OCI-LY7 (cell line): ENCODE measurements around the gene FGD5. TPM values are rescaled to one million over a fixed set of nuclear protein-coding genes. Genes with fewer than 3 reads are reported as not detected.

Source experiments
- BruUV-seq: library from RNA; stranded (reverse); fragments of 400-500 nt; replicated peaks from 2 replicates; lab custom pipeline; 2021; lab: Mats Ljungman, UMichigan
- CTCF ChIA-PET: fragments of 300-600 bp; sonication (Branson Sonifier 250); formaldehyde crosslinking; loops from one replicate; lab custom pipeline; 2022; ENCODE audit warnings: antibody characterized with exemption; ENCODE audit not compliant: unreplicated experiment; lab: Charles Lee
- POLR2A ChIA-PET: fragments of 300-600 bp; sonication (Branson Sonifier 250); formaldehyde crosslinking; loops from one replicate; lab custom pipeline; 2022; ENCODE audit warnings: antibody characterized with exemption; lab: Charles Lee
- DNase-seq: peaks from one replicate; pipeline ENCODE4 v3.0.0-alpha.2; 2015; ENCODE audit warnings: low spot score
- H2AFZ ChIP-seq: fragments of 200-600 bp; sonication (generic), shearing (Covaris generic); 2 replicates; pipeline ENCODE4 v1.6.1; 2014; ENCODE audit warnings: mild to moderate bottlenecking, antibody characterized with exemption, low read length, moderate library complexity
- H3K27ac ChIP-seq: fragments of 200-600 bp; sonication (generic); 2 replicates; pipeline ENCODE4 v1.5.1; 2014; ENCODE audit warnings: mixed run types, low read depth, mild to moderate bottlenecking, moderate library complexity, low read length, inconsistent platforms; ENCODE audit not compliant: poor library complexity, severe bottlenecking
- H3K36me3 ChIP-seq: fragments of 200-600 bp; sonication (generic); 2 replicates; pipeline ENCODE4 v1.6.1; 2014; ENCODE audit warnings: mild to moderate bottlenecking, antibody characterized with exemption, low read length, moderate library complexity, mixed read lengths; ENCODE audit not compliant: insufficient read depth
- H3K4me1 ChIP-seq: fragments of 200-600 bp; sonication (generic); 2 replicates; pipeline ENCODE4 v1.5.1; 2014; ENCODE audit warnings: mild to moderate bottlenecking, low read length; ENCODE audit not compliant: insufficient read depth, poor library complexity, severe bottlenecking
- H3K4me2 ChIP-seq: fragments of 200-600 bp; sonication (generic); 2 replicates; pipeline ENCODE4 v1.6.1; 2014; ENCODE audit warnings: mild to moderate bottlenecking, low read length
- H3K4me3 ChIP-seq: fragments of 200-600 bp; sonication (generic); 2 replicates; pipeline ENCODE4 v1.5.1; 2014; ENCODE audit warnings: mild to moderate bottlenecking, low read depth, low read length; ENCODE audit not compliant: poor library complexity, severe bottlenecking
- H3K79me2 ChIP-seq: fragments of 200-600 bp; sonication (generic); 2 replicates; pipeline ENCODE4 v1.6.1; 2016; ENCODE audit warnings: low read depth, mild to moderate bottlenecking, low read length, moderate library complexity, mixed read lengths; ENCODE audit not compliant: insufficient read depth
- H3K9me2 ChIP-seq: fragments of 200-600 bp; sonication (generic); 2 replicates; pipeline ENCODE4 v1.6.1; 2016; ENCODE audit warnings: mild to moderate bottlenecking, low read length, mixed read lengths; ENCODE audit not compliant: insufficient read depth
- H3K9me3 ChIP-seq: fragments of 200-600 bp; sonication (generic); 2 replicates; pipeline ENCODE4 v1.6.1; 2014; ENCODE audit warnings: mild to moderate bottlenecking, mixed run types, low read length, mixed read lengths
- H4K20me1 ChIP-seq: fragments of 200-600 bp; sonication (generic); 2 replicates; pipeline ENCODE4 v1.6.1; 2014; ENCODE audit warnings: mild to moderate bottlenecking, antibody characterized with exemption, low read length, moderate library complexity, mixed read lengths; ENCODE audit not compliant: insufficient read depth
- CTCF ChIP-seq: fragments of 200-600 bp; sonication (generic); conservative IDR thresholded peaks from 2 replicates; pipeline ENCODE4 v1.5.1; 2014; ENCODE audit warnings: mild to moderate bottlenecking, antibody characterized with exemption, low read length, moderate library complexity, mixed read lengths
- EZH2phosphoT487 ChIP-seq: fragments of 200-600 bp; sonication (generic); IDR thresholded peaks from 2 replicates; pipeline ENCODE4 v1.6.1; 2018; ENCODE audit warnings: low read depth, borderline replicate concordance, mild to moderate bottlenecking, mixed run types, antibody characterized with exemption, low read length, moderate library complexity, mixed read lengths
- intact Hi-C: fragments of 100-400 bp; cut with micrococcal nuclease; formaldehyde crosslinking; loops from one replicate; pipeline ENCODE4 v1.10.0; 2022; ENCODE audit not compliant: unreplicated experiment
- total RNA-seq, 2 experiments: library from RNA; depleted of rRNA in 1 of 2; stranded (reverse); fragments of >200 nt in 1 of 2; shearing (Covaris generic) in 1 of 2; gene quantifications; 2 replicates each; pipeline ENCODE4 v1.2.3, GENCODE V29; 2014 to 2022

Gene FGD5
- total RNA-seq, 2 experiments from 2014 or later: 0.09 to 0.21 TPM

GRCh38 chr3:14859880-14860279 lies 41.1 kb downstream of the FGD5 start:
- H3K27ac ChIP-seq: no peak overlapping the region
- ChIA-PET CTCF (no interaction called here), POLR2A (no interaction called here)
- no peak for TF ChIP-seq EZH2phosphoT487
- TF ChIP-seq CTCF: no peak
- intact Hi-C loops: no loop called here
- no peaks in the 10 kb centered on the region for H3K9me2 ChIP-seq
- H3K36me3 ChIP-seq: no peaks in the 10 kb centered on the region
- no peak overlapping the region for H3K4me2 ChIP-seq
- no peak overlapping the region for H3K4me3 ChIP-seq
- H4K20me1 ChIP-seq: no peaks in the 10 kb centered on the region
- no peak for DNase-seq
- no TSS peak for BruUV-seq
- peaks cover 5% of the 10 kb centered on the region; the same call in 1 of the 2 replicates for H3K9me3 ChIP-seq
- H3K79me2 ChIP-seq: no peaks in the 10 kb centered on the region
- no peak overlapping the region for H2AFZ ChIP-seq
- H3K4me1 ChIP-seq: no peaks in the 10 kb centered on the region

- Histone ChIP-seq H3K4me3 (no peak overlapping the region), H4K20me1 (no peaks in the 10 kb centered on the region), H3K27ac (no peak overlapping the region), H3K4me1 (no peaks in the 10 kb centered on the region), H3K36me3 (no peaks in the 10 kb centered on the region), H2AFZ (no peak overlapping the region), H3K9me3 (peaks cover 3% of the 10 kb centered on the region; the same call in 1 of the 2 replicates), H3K9me2 (no peaks in the 10 kb centered on the region), H3K4me2 (no peak overlapping the region), H3K79me2 (no peaks in the 10 kb centered on the region)
- BruUV-seq: no TSS peak
- CTCF ChIA-PET: no interaction called here
- POLR2A ChIA-PET: interaction anchor here (0.7 to 1.1 kb wide), 2 partner anchors 10 to 318 kb away, joined by 3 read pairs; no protein-coding TSS in a partner anchor
- TF ChIP-seq CTCF (no peak), EZH2phosphoT487 (no peak)
- intact Hi-C loops: no loop called here
- DNase-seq: no peak
Measured at GRCh38 chr3:14861031-14861430, 42.3 kb downstream of the FGD5 start.

- H3K79me2 ChIP-seq: no peaks in the 10 kb centered on the region
- H2AFZ ChIP-seq: no peak overlapping the region
- intact Hi-C loops: no loop called here
- H3K4me2 ChIP-seq: no peak overlapping the region
- BruUV-seq: no TSS peak
- H3K36me3 ChIP-seq: no peaks in the 10 kb centered on the region
- H3K4me1 ChIP-seq: no peaks in the 10 kb centered on the region
- H3K9me2 ChIP-seq: no peaks in the 10 kb centered on the region
- ChIA-PET CTCF (no interaction called here), POLR2A (interaction anchor here (0.7 to 1.1 kb wide), 2 partner anchors 9 to 319 kb away, joined by 3 read pairs; no protein-coding TSS in a partner anchor)
- TF ChIP-seq CTCF: no peak
- no peak for TF ChIP-seq EZH2phosphoT487
- no peaks in the 10 kb centered on the region for H4K20me1 ChIP-seq
- H3K4me3 ChIP-seq: no peak overlapping the region
- no peak overlapping the region for H3K27ac ChIP-seq
- no peaks in the 10 kb centered on the region for H3K9me3 ChIP-seq
- no peak for DNase-seq
Measured at GRCh38 chr3:14861446-14862302, 42.9 kb downstream of the FGD5 start.
